Keratinocyte (primary cell): Measurements from ENCODE around the gene KCNK7. TPM values are rescaled to one million over a fixed set of nuclear protein-coding genes. Genes with fewer than 3 reads are reported as not detected.

ENCODE experiments used
- DNase-seq: peaks from one replicate; pipeline ENCODE4 v3.0.0-alpha.2; 2011; ENCODE audit warnings: low read depth, missing footprints, low spot score
- FAIRE-seq: peaks from 2 replicates; lab custom pipeline; 2011; peaks lifted over from hg19 to GRCh38; lab: Jason Lieb, UNC
- H2AFZ ChIP-seq: 2 replicates; pipeline ENCODE4 v1.6.0; 2012; ENCODE audit warnings: low read length, control low read depth, inconsistent platforms; ENCODE audit not compliant: control insufficient read depth
- H3K27ac ChIP-seq: 2 replicates; pipeline ENCODE4 v1.5.1; 2011; ENCODE audit warnings: low read length; ENCODE audit not compliant: control insufficient read depth, insufficient read depth
- H3K27me3 ChIP-seq: 3 replicates; pipeline ENCODE4 v1.6.0; 2011; ENCODE audit warnings: low read length; ENCODE audit not compliant: control insufficient read depth, insufficient read depth; ENCODE audit errors: extremely low read depth
- H3K36me3 ChIP-seq, 2 experiments: 2 replicates in 1 of 2; 3 replicates in 1 of 2; pipeline ENCODE4 v1.5.1; 2011; ENCODE audit warnings: low read length in 2 of 2, mild to moderate bottlenecking in 1 of 2; ENCODE audit not compliant: control insufficient read depth in 2 of 2, insufficient read depth in 2 of 2; ENCODE audit errors: extremely low read depth in 1 of 2
- H3K4me1 ChIP-seq: 3 replicates; pipeline ENCODE4 v1.5.1; 2011; ENCODE audit warnings: low read length; ENCODE audit not compliant: control insufficient read depth, insufficient read depth; ENCODE audit errors: extremely low read depth
- H3K4me2 ChIP-seq: 3 replicates; pipeline ENCODE4 v1.6.0; 2011; ENCODE audit warnings: low read depth, low read length; ENCODE audit not compliant: control insufficient read depth, insufficient read depth; ENCODE audit errors: extremely low read depth
- H3K4me3 ChIP-seq, 3 experiments: fragments of 200-600 bp in 1 of 3; sonication (generic) in 1 of 3; 2 replicates in 2 of 3; 3 replicates in 1 of 3; pipeline ENCODE4 v1.5.1; 2011 to 2016; ENCODE audit warnings: low read length in 3 of 3, mild to moderate bottlenecking in 3 of 3, control low read depth in 2 of 3, inconsistent platforms in 1 of 3, low read depth in 1 of 3, mixed read lengths in 1 of 3, mixed run types in 1 of 3, moderate library complexity in 1 of 3; ENCODE audit not compliant: control insufficient read depth in 2 of 3, insufficient read depth in 2 of 3; ENCODE audit errors: extremely low read depth in 1 of 3
- H3K79me2 ChIP-seq: 2 replicates; pipeline ENCODE4 v1.6.0; 2012; ENCODE audit warnings: low read length; ENCODE audit not compliant: control insufficient read depth, insufficient read depth
- H3K9ac ChIP-seq: 3 replicates; pipeline ENCODE4 v1.6.0; 2011; ENCODE audit warnings: low read length; ENCODE audit not compliant: control insufficient read depth, insufficient read depth; ENCODE audit errors: extremely low read depth
- H3K9me1 ChIP-seq: 3 replicates; pipeline ENCODE4 v1.6.0; 2011; ENCODE audit warnings: low read length; ENCODE audit not compliant: control insufficient read depth, insufficient read depth; ENCODE audit errors: extremely low read depth
- H3K9me3 ChIP-seq: 2 replicates; pipeline ENCODE4 v1.5.1; 2012; ENCODE audit warnings: low read depth, low read length; ENCODE audit not compliant: control insufficient read depth
- H4K20me1 ChIP-seq: 3 replicates; pipeline ENCODE4 v1.6.0; 2011; ENCODE audit warnings: low read length; ENCODE audit not compliant: control insufficient read depth, insufficient read depth; ENCODE audit errors: extremely low read depth
- EZH2 ChIP-seq: IDR thresholded peaks from one replicate; pipeline ENCODE4 v1.6.1; 2012; ENCODE audit warnings: inconsistent platforms, mild to moderate bottlenecking, low read length, moderate library complexity
- dilution Hi-C: fragments of 300-500 bp; cut with MboI; formaldehyde crosslinking; loops from one replicate; pipeline ENCODE4 v1.7.0; 2020; ENCODE audit warnings: low sequenced_read_pairs; ENCODE audit not compliant: extremely low pct_ligation_motif_present
- polyA plus RNA-seq, 5 experiments: library from polyadenylated mRNA; depleted of rRNA in 3 of 5; stranded (reverse) in 3 of 5; stranded (forward) in 1 of 5; unstranded in 1 of 5; fragments of >200 nt; gene quantifications; 1 replicate in 1 of 5; 2 replicates in 3 of 5; 3 replicates in 1 of 5; pipeline versions ENCODE4 v1.2.1 to v1.2.3, GENCODE V29; 2011 to 2012; ENCODE audit warnings: missing spikeins in 2 of 5, low read depth in 1 of 5, low replicate concordance in 1 of 5
- TF ChIP-seq, protein P1 (sequence below), 3 experiments: IDR thresholded peaks in 1 of 3; conservative IDR thresholded peaks in 1 of 3; optimal IDR thresholded peaks in 1 of 3; 2 replicates in 2 of 3; 3 replicates in 1 of 3; pipeline versions ENCODE3 to v1.5.1; 2011; ENCODE audit warnings: low read length in 3 of 3, mild to moderate bottlenecking in 3 of 3, moderate library complexity in 2 of 3, control low read depth in 1 of 3, inconsistent platforms in 1 of 3; ENCODE audit not compliant: insufficient read depth in 2 of 3; ENCODE audit errors: extremely low read depth in 1 of 3

Gene KCNK7
- polyA plus RNA-seq, 1 donor (not counting 4 experiments of a cell fraction or from before 2014, with no cell fraction given): 0.46 TPM

DNA sequence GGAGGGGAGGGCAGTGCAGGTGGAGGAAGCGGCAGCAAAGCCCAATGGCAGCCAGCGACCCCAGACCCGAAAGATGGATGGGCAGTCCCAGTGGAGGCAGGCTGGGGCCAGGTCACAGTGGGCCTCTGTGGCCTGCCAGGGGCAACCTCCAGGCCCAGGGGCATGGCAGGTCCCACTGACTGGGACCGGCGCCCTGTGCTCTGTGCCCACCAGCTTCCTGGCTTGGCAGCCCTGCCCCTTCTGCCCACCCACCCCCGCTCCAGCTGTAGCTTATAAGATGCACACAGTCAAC, 4.3 kb upstream of the KCNK7 start:
- Histone ChIP-seq H3K4me2 (no peak overlapping the region), H3K9me3 (no peaks in the 10 kb centered on the region), H3K4me3 (no peak overlapping the region), H3K27me3 (no peaks in the 10 kb centered on the region), H3K9me1 (no peaks in the 10 kb centered on the region), H3K27ac (no peak overlapping the region), H3K4me1 (peaks cover 4% of the 10 kb centered on the region), H3K9ac (no peak overlapping the region), H2AFZ (no peak overlapping the region), H4K20me1 (no peaks in the 10 kb centered on the region), H3K36me3 (peaks cover 5 to 17% of the 10 kb centered on the region in 2 experiments), H3K79me2 (no peaks in the 10 kb centered on the region)
- FAIRE-seq: no peak
- DNase-seq: no peak
- dilution Hi-C loops: no loop called here
- no peak for TF ChIP-seq EZH2
- TF ChIP-seq, protein P1, sequence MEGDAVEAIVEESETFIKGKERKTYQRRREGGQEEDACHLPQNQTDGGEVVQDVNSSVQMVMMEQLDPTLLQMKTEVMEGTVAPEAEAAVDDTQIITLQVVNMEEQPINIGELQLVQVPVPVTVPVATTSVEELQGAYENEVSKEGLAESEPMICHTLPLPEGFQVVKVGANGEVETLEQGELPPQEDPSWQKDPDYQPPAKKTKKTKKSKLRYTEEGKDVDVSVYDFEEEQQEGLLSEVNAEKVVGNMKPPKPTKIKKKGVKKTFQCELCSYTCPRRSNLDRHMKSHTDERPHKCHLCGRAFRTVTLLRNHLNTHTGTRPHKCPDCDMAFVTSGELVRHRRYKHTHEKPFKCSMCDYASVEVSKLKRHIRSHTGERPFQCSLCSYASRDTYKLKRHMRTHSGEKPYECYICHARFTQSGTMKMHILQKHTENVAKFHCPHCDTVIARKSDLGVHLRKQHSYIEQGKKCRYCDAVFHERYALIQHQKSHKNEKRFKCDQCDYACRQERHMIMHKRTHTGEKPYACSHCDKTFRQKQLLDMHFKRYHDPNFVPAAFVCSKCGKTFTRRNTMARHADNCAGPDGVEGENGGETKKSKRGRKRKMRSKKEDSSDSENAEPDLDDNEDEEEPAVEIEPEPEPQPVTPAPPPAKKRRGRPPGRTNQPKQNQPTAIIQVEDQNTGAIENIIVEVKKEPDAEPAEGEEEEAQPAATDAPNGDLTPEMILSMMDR (optimal IDR thresholded peaks at IDR 0.05 in 1 of 3, IDR thresholded peaks at IDR 0.05 in 1 of 3, conservative IDR thresholded peaks at IDR 0.05 in 1 of 3; ENCODE audit: extremely low read depth in 1 of 3, insufficient read depth in 2 of 3, low read length in 3 of 3): no peak

DNA sequence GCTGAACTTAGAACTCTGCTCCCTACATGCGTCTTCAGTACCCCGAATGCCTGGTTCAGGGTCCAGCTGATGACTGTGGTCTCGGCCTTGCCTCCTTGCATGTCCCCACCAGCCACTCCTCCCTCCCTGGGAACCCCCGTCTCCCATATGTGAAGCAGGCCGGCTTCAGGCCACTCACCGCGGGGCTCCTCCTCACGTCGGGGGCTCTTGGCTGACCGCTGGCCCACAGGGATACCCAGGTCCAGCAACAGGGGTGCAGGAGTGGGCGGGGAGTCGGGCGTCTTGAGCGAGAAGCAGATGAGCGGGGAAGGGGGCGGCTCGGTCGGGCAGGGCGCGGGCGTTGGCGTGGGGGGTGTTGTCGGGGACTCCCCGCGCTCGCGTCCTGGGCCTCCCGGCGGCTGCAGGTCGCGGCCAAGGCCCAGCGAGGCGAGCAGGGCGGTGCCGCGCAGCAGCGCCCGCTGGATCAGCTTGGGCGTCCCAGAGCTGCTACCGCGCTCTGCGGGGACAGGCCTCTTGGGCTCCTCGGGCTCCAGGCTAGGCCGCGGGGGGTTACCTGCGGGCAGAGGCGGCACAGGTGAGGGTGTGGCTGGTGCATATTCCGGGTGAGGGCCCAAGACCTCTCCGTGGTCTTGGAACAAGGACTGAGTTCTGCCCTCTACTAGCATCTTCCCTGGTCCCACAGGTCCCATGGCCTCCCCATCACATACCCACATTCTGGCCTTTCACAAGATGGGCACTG, 3.8 kb upstream of the KCNK7 start:
- peaks cover 3 to 14% of the 10 kb centered on the region in 2 experiments for H3K36me3 ChIP-seq

More for the DNA sequence above, 3.8 kb upstream of the KCNK7 start:
- no peak for DNase-seq
- Histone ChIP-seq H3K27me3 (no peaks in the 10 kb centered on the region), H3K4me2 (no peak overlapping the region), H3K4me1 (peaks cover 4% of the 10 kb centered on the region), H2AFZ (no peak overlapping the region), H3K9ac (no peak overlapping the region), H3K4me3 (no peak overlapping the region), H3K9me1 (no peaks in the 10 kb centered on the region), H4K20me1 (no peaks in the 10 kb centered on the region), H3K9me3 (no peaks in the 10 kb centered on the region), H3K79me2 (no peaks in the 10 kb centered on the region), H3K27ac (no peak overlapping the region)
- FAIRE-seq: no peak
- no peak for TF ChIP-seq EZH2
- TF ChIP-seq, protein P1 (optimal IDR thresholded peaks at IDR 0.05 in 1 of 3, IDR thresholded peaks at IDR 0.05 in 1 of 3, conservative IDR thresholded peaks at IDR 0.05 in 1 of 3; ENCODE audit: extremely low read depth in 1 of 3, insufficient read depth in 2 of 3, low read length in 3 of 3): no peak
- dilution Hi-C loops: no loop called here
